DOHH2 (cell line): Measurements from ENCODE around the gene IHH.

Experiments
- H3F3A ChIP-seq: fragments of 200-600 bp; sonication (generic), shearing (Covaris generic); 2 replicates; pipeline ENCODE4 v1.6.0; 2016; ENCODE audit warnings: antibody characterized with exemption, mild to moderate bottlenecking; ENCODE audit not compliant: control insufficient read depth, insufficient read depth
- H3K27ac ChIP-seq: fragments of 200-600 bp; sonication (generic); 2 replicates; pipeline ENCODE4 v1.5.1; 2014; ENCODE audit warnings: low read depth, mild to moderate bottlenecking, low read length, moderate library complexity
- H3K27me3 ChIP-seq: fragments of 200-600 bp; sonication (generic); 2 replicates; pipeline ENCODE4 v1.6.1; 2014; ENCODE audit warnings: mild to moderate bottlenecking, low read length, mixed read lengths; ENCODE audit not compliant: control insufficient read depth
- H3K36me3 ChIP-seq: fragments of 200-600 bp; sonication (generic); 2 replicates; pipeline ENCODE4 v1.6.1; 2014; ENCODE audit warnings: mild to moderate bottlenecking, low read length, moderate library complexity, mixed read lengths; ENCODE audit not compliant: control insufficient read depth
- H3K4me1 ChIP-seq: fragments of 200-600 bp; sonication (generic); 2 replicates; pipeline ENCODE4 v1.6.1; 2014; ENCODE audit warnings: mild to moderate bottlenecking, low read length, mixed read lengths; ENCODE audit not compliant: control insufficient read depth
- H3K4me2 ChIP-seq: fragments of 200-600 bp; sonication (generic); 2 replicates; pipeline ENCODE4 v1.6.0; 2014; ENCODE audit warnings: mild to moderate bottlenecking, low read length, moderate library complexity
- H3K4me3 ChIP-seq: fragments of 200-600 bp; sonication (generic); 2 replicates; pipeline ENCODE4 v1.5.1; 2014; ENCODE audit warnings: mild to moderate bottlenecking, low read length, mixed read lengths
- H3K79me2 ChIP-seq: fragments of 200-600 bp; sonication (generic); 2 replicates; pipeline ENCODE4 v1.6.1; 2014; ENCODE audit warnings: mild to moderate bottlenecking, low read length, mixed read lengths; ENCODE audit not compliant: control insufficient read depth
- H3K9me2 ChIP-seq: fragments of 200-600 bp; sonication (generic); replicated peaks from 2 replicates; pipeline ENCODE4 v1.6.1; 2014; ENCODE audit warnings: mild to moderate bottlenecking, low read length, mixed read lengths; ENCODE audit not compliant: control insufficient read depth
- H3K9me3 ChIP-seq: fragments of 200-600 bp; sonication (generic); 2 replicates; pipeline ENCODE4 v1.6.1; 2014; ENCODE audit warnings: antibody characterized with exemption, low read length, mixed read lengths; ENCODE audit not compliant: control insufficient read depth, insufficient read depth
- H4K20me1 ChIP-seq: fragments of 200-600 bp; sonication (generic); 2 replicates; pipeline ENCODE4 v1.6.0; 2014; ENCODE audit warnings: low read depth, mild to moderate bottlenecking, antibody characterized with exemption, low read length, moderate library complexity; ENCODE audit not compliant: control insufficient read depth, insufficient read depth
- CTCF ChIP-seq: fragments of 200-600 bp; sonication (generic); IDR thresholded peaks from one replicate; pipeline ENCODE4 v1.5.1; 2014; ENCODE audit warnings: antibody characterized with exemption, mild to moderate bottlenecking, low read depth, low read length; ENCODE audit not compliant: poor library complexity, severe bottlenecking
- EZH2phosphoT487 ChIP-seq: fragments of 200-600 bp; sonication (generic); IDR thresholded peaks from 2 replicates; pipeline ENCODE4 v1.6.1; 2017; ENCODE audit warnings: borderline replicate concordance, mild to moderate bottlenecking, antibody characterized with exemption, low read length, moderate library complexity, mixed read lengths

IHH gene

GRCh38 chr2:219023045-219023605 lies 37.6 kb downstream of the IHH start:
- no peak overlapping the region for H3K4me2 ChIP-seq
- H3K36me3 ChIP-seq = no peaks in the 10 kb centered on the region
- H3K79me2 ChIP-seq = no peaks in the 10 kb centered on the region
- no peak overlapping the region for H3K4me3 ChIP-seq
- TF ChIP-seq CTCF = no peak
- H3K27me3 ChIP-seq = peaks cover 2% of the 10 kb centered on the region; the same call in 1 of the 2 replicates
- H3F3A ChIP-seq = no peaks in the 10 kb centered on the region
- H4K20me1 ChIP-seq = no peaks in the 10 kb centered on the region
- H3K9me3 ChIP-seq = no peaks in the 10 kb centered on the region
- no peaks in the 10 kb centered on the region for H3K9me2 ChIP-seq
- H3K4me1 ChIP-seq = no peaks in the 10 kb centered on the region
- no peak overlapping the region for H3K27ac ChIP-seq

GRCh38 chr2:219022616-219023015 lies 38.1 kb downstream of the IHH start:
- Histone ChIP-seq H3K36me3 (no peaks in the 10 kb centered on the region), H3K27me3 (peaks cover 2% of the 10 kb centered on the region; the same call in 1 of the 2 replicates), H3K4me2 (no peak overlapping the region), H3K9me3 (no peaks in the 10 kb centered on the region), H3K79me2 (no peaks in the 10 kb centered on the region), H3K4me1 (no peaks in the 10 kb centered on the region), H3K9me2 (no peaks in the 10 kb centered on the region), H3K4me3 (no peak overlapping the region), H3K27ac (no peak overlapping the region), H3F3A (no peaks in the 10 kb centered on the region), H4K20me1 (no peaks in the 10 kb centered on the region)
- no peak for TF ChIP-seq CTCF
- no peak for TF ChIP-seq EZH2phosphoT487

- Histone ChIP-seq H3K4me3 (no peak overlapping the region), H3K9me2 (no peaks in the 10 kb centered on the region), H4K20me1 (no peaks in the 10 kb centered on the region), H3K9me3 (no peaks in the 10 kb centered on the region), H3K4me2 (no peak overlapping the region), H3K36me3 (no peaks in the 10 kb centered on the region), H3K79me2 (no peaks in the 10 kb centered on the region), H3F3A (no peaks in the 10 kb centered on the region), H3K27me3 (peaks cover 2% of the 10 kb centered on the region; the same call in 1 of the 2 replicates), H3K4me1 (no peaks in the 10 kb centered on the region), H3K27ac (no peak overlapping the region)
- TF ChIP-seq EZH2phosphoT487 = no peak
- no peak for TF ChIP-seq CTCF
Measured at GRCh38 chr2:219022041-219022440, 38.7 kb downstream of the IHH start.
